ENCODE measurements around the gene IFT122.

- TF ChIP-seq CTCF (IDR thresholded peaks at IDR 0.05 in 8 of 11, conservative IDR thresholded peaks at IDR 0.05 in 3 of 11) (no peak), POLR2A (IDR thresholded peaks at IDR 0.05) (no peak)
These were observed 107.2 kb downstream of the IFT122 start for GRCh38 chr3:129547241-129547640.

All from spleen (tissue), 7 donors.